H9 (cell line): ENCODE measurements around the gene PTPRC. TPM values are rescaled to one million over a fixed set of nuclear protein-coding genes. Genes with fewer than 3 reads are reported as not detected.

Experiments
- DNase-seq: peaks from one replicate; pipeline ENCODE4 v3.0.0-alpha.2; 2017
- H2AFZ ChIP-seq: one replicate; pipeline ENCODE4 v1.6.1; 2013; ENCODE audit warnings: mild to moderate bottlenecking, low read length, control low read depth, moderate library complexity
- H2AK5ac ChIP-seq: 2 replicates; pipeline ENCODE4 v1.6.1; 2013; ENCODE audit warnings: low read length, control low read depth, mixed read lengths; ENCODE audit not compliant: insufficient read length
- H2BK120ac ChIP-seq: one replicate; pipeline ENCODE4 v1.6.1; 2013; ENCODE audit warnings: low read depth, mild to moderate bottlenecking, low read length, control low read depth, inconsistent platforms; ENCODE audit not compliant: poor library complexity, severe bottlenecking
- H2BK12ac ChIP-seq: 2 replicates; pipeline ENCODE4 v1.6.1; 2013; ENCODE audit warnings: low read length, control low read depth, mixed read lengths, low read depth; ENCODE audit not compliant: insufficient read length
- H2BK15ac ChIP-seq: 2 replicates; pipeline ENCODE4 v1.6.1; 2013; ENCODE audit warnings: low read depth, low read length, control low read depth
- H2BK20ac ChIP-seq: one replicate; pipeline ENCODE4 v1.6.1; 2013; ENCODE audit warnings: low read depth, mild to moderate bottlenecking, low read length, control low read depth, inconsistent platforms; ENCODE audit not compliant: poor library complexity, severe bottlenecking
- H2BK5ac ChIP-seq: 2 replicates; pipeline ENCODE4 v1.6.1; 2013; ENCODE audit warnings: low read length, control low read depth, mixed read lengths; ENCODE audit not compliant: insufficient read length
- H3K14ac ChIP-seq: 2 replicates; pipeline ENCODE4 v1.6.1; 2013; ENCODE audit warnings: low read length, control low read depth; ENCODE audit not compliant: insufficient read depth
- H3K18ac ChIP-seq: 2 replicates; pipeline ENCODE4 v1.6.1; 2013; ENCODE audit warnings: low read depth, mild to moderate bottlenecking, mixed read lengths, low read length, control low read depth; ENCODE audit not compliant: insufficient read length
- H3K23ac ChIP-seq: 2 replicates; pipeline ENCODE4 v1.6.1; 2013; ENCODE audit warnings: low read length, control low read depth, mixed read lengths, low read depth; ENCODE audit not compliant: insufficient read length
- H3K23me2 ChIP-seq: 2 replicates; pipeline ENCODE4 v1.6.1; 2013; ENCODE audit warnings: low read depth, mild to moderate bottlenecking, mixed read lengths, low read length, control low read depth; ENCODE audit not compliant: insufficient read length, poor library complexity, severe bottlenecking
- H3K27ac ChIP-seq: 2 replicates; pipeline ENCODE4 v1.5.1; 2013; ENCODE audit warnings: low read length, control low read depth, mixed read lengths, low read depth; ENCODE audit not compliant: insufficient read length
- H3K27me3 ChIP-seq: 2 replicates; pipeline ENCODE4 v1.6.1; 2013; ENCODE audit warnings: low read length, control low read depth, inconsistent platforms; ENCODE audit not compliant: insufficient read depth
- H3K4ac ChIP-seq: 2 replicates; pipeline ENCODE4 v1.6.1; 2013; ENCODE audit warnings: low read depth, mild to moderate bottlenecking, control low read depth, inconsistent platforms, low read length, moderate library complexity
- H3K4me1 ChIP-seq: 2 replicates; pipeline ENCODE4 v1.6.1; 2013; ENCODE audit warnings: low read length, control low read depth, inconsistent platforms; ENCODE audit not compliant: insufficient read depth
- H3K4me2 ChIP-seq: 2 replicates; pipeline ENCODE4 v1.6.1; 2013; ENCODE audit warnings: low read length, control low read depth, mixed read lengths; ENCODE audit not compliant: insufficient read length, insufficient read depth
- H3K56ac ChIP-seq: 2 replicates; pipeline ENCODE4 v1.6.1; 2013; ENCODE audit warnings: low read depth, mild to moderate bottlenecking, mixed read lengths, low read length, control low read depth; ENCODE audit not compliant: insufficient read length
- H3K79me1 ChIP-seq: 2 replicates; pipeline ENCODE4 v1.6.1; 2013; ENCODE audit warnings: low read depth, mild to moderate bottlenecking, moderate library complexity, low read length, control low read depth, inconsistent platforms; ENCODE audit not compliant: insufficient read depth, poor library complexity, severe bottlenecking
- H3K79me2 ChIP-seq: 2 replicates; pipeline ENCODE4 v1.6.1; 2013; ENCODE audit warnings: low read length, control low read depth, inconsistent platforms; ENCODE audit not compliant: insufficient read depth
- H3K9ac ChIP-seq: 2 replicates; pipeline ENCODE4 v1.6.1; 2013; ENCODE audit warnings: low read length, control low read depth, mixed read lengths; ENCODE audit not compliant: insufficient read length; ENCODE audit errors: extremely low read depth
- H3K9me3 ChIP-seq: one replicate; pipeline ENCODE4 v1.6.1; 2013; ENCODE audit warnings: low read depth, low read length, inconsistent platforms; ENCODE audit not compliant: control insufficient read depth
- H3T11ph ChIP-seq: one replicate; pipeline ENCODE4 v1.6.1; 2013; ENCODE audit warnings: mild to moderate bottlenecking, low read length, control low read depth, inconsistent platforms
- H4K20me1 ChIP-seq: one replicate; pipeline ENCODE4 v1.6.1; 2013; ENCODE audit not compliant: control insufficient read depth, insufficient read length, insufficient read depth
- H4K5ac ChIP-seq: 2 replicates; pipeline ENCODE4 v1.6.1; 2013; ENCODE audit warnings: low read depth, mild to moderate bottlenecking, mixed read lengths, low read length, control low read depth; ENCODE audit not compliant: insufficient read length
- H4K8ac ChIP-seq: replicated peaks from 2 replicates; pipeline ENCODE4 v1.6.1; 2013; ENCODE audit warnings: low read length, control low read depth, mixed read lengths, low read depth; ENCODE audit not compliant: insufficient read length
- H4K91ac ChIP-seq: 2 replicates; pipeline ENCODE4 v1.6.1; 2013; ENCODE audit warnings: low read depth, mild to moderate bottlenecking, moderate library complexity, mixed read lengths, low read length, control low read depth; ENCODE audit not compliant: insufficient read length
- H3K27ac Mint-ChIP-seq, 3 experiments: 2 replicates in 2 of 3; 3 replicates in 1 of 3; pipeline ENCODE4 v1.8.0; 2020 to 2021; ENCODE audit warnings: mixed read lengths in 3 of 3, mild to moderate bottlenecking in 1 of 3, moderate library complexity in 1 of 3
- H3K27me3 Mint-ChIP-seq: 2 replicates; pipeline ENCODE4 v1.8.0; 2021; ENCODE audit warnings: low read depth, mild to moderate bottlenecking, moderate library complexity, mixed read lengths
- H3K36me3 Mint-ChIP-seq, 3 experiments: 2 replicates in 2 of 3; 3 replicates in 1 of 3; pipeline ENCODE4 v1.8.0; 2020 to 2021; ENCODE audit warnings: low read depth in 3 of 3, mixed read lengths in 3 of 3; ENCODE audit not compliant: insufficient read depth in 1 of 3
- H3K4me1 Mint-ChIP-seq, 2 experiments: 2 replicates each; pipeline ENCODE4 v1.8.0; 2020; ENCODE audit warnings: mixed read lengths in 2 of 2
- H3K4me3 Mint-ChIP-seq, 2 experiments: 2 replicates in 1 of 2; 3 replicates in 1 of 2; pipeline ENCODE4 v1.8.0; 2020 to 2021; ENCODE audit warnings: mild to moderate bottlenecking in 2 of 2, mixed read lengths in 2 of 2, moderate library complexity in 1 of 2
- H3K9me3 Mint-ChIP-seq, 2 experiments: 2 replicates in 1 of 2; 3 replicates in 1 of 2; pipeline ENCODE4 v1.8.0; 2020; ENCODE audit warnings: mild to moderate bottlenecking in 2 of 2, mixed read lengths in 2 of 2, moderate library complexity in 1 of 2
- WGBS: extraction: QIAGEN DNeasy Blood & Tissue Kit; methylation state at CpG from one replicate; pipeline ENCODE4 v1.1.7; 2013; ENCODE audit warnings: missing lambda C conversion rate, low lambda C conversion rate, mixed read lengths; ENCODE audit not compliant: insufficient read length; ENCODE audit errors: extremely low coverage; 5-methylcytosine and 5-hydroxymethylcytosine counted together
- total RNA-seq: library from RNA; stranded (reverse); gene quantifications from 2 replicates; pipeline ENCODE4 v1.2.1, GENCODE V29; 2021
- TF ChIP-seq, protein P1 (sequence below): fragments of 200-600 bp; sonication (generic); conservative IDR thresholded peaks from 3 replicates; pipeline ENCODE4 v1.8.0; 2021; ENCODE audit warnings: antibody characterized with exemption, mild to moderate bottlenecking

Gene PTPRC
- total RNA-seq, 1 experiment from 2014 or later, result not detected

DNA sequence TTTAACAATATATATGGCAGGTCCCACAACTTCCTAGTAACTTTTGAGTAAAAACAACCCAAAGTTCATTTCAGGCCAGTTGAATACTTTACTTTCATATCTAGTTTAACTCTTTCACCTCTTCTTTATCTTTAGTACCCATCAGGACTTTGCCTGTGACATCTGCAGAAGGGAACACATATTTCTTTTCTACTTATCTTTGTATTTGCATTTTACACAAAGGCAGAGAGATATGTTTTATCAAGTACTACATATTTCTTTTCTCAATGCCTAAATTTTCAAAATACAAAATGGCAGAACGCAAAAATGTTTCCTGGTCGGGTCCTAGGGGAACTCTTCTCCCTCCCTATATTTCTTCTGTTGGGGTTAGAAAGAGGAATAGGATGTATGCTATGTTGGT lies 6.8 kb upstream of the PTPRC start:
- Mint-ChIP-seq H3K27ac (no peak overlapping the region), H3K36me3 (no peaks in the 10 kb centered on the region), H3K27me3 (no peaks in the 10 kb centered on the region), H3K4me1 (no peaks in the 10 kb centered on the region), H3K4me3 (no peak overlapping the region), H3K9me3 (no peaks in the 10 kb centered on the region)
- H2BK20ac ChIP-seq, result no peak overlapping the region
- no peaks in the 10 kb centered on the region; the same call in 1 of the 2 replicates for H3K79me2 ChIP-seq
- H2BK15ac ChIP-seq, result no peak overlapping the region
- no peak overlapping the region for H3K56ac ChIP-seq
- H3T11ph ChIP-seq, result no peak overlapping the region
- H3K18ac ChIP-seq, result no peak overlapping the region
- no peaks in the 10 kb centered on the region for H3K23me2 ChIP-seq
- no peak for DNase-seq
- no peaks in the 10 kb centered on the region for H3K9me3 ChIP-seq
- no peak overlapping the region for H3K14ac ChIP-seq
- no CpG with 5 or more reads among the region's 2 CpGs for WGBS
- H4K91ac ChIP-seq, result no peak overlapping the region
- no peak overlapping the region for H2BK12ac ChIP-seq
- H2AK5ac ChIP-seq, result no peak overlapping the region
- no peak overlapping the region for H4K8ac ChIP-seq
- H3K79me1 ChIP-seq, result no peaks in the 10 kb centered on the region
- H2BK120ac ChIP-seq, result no peak overlapping the region
- H3K4me2 ChIP-seq, result no peak overlapping the region
- no peaks in the 10 kb centered on the region for H4K20me1 ChIP-seq
- no peak overlapping the region for H2AFZ ChIP-seq
- no peak overlapping the region for H3K9ac ChIP-seq
- no peak overlapping the region for H3K23ac ChIP-seq
- TF ChIP-seq, protein P1, sequence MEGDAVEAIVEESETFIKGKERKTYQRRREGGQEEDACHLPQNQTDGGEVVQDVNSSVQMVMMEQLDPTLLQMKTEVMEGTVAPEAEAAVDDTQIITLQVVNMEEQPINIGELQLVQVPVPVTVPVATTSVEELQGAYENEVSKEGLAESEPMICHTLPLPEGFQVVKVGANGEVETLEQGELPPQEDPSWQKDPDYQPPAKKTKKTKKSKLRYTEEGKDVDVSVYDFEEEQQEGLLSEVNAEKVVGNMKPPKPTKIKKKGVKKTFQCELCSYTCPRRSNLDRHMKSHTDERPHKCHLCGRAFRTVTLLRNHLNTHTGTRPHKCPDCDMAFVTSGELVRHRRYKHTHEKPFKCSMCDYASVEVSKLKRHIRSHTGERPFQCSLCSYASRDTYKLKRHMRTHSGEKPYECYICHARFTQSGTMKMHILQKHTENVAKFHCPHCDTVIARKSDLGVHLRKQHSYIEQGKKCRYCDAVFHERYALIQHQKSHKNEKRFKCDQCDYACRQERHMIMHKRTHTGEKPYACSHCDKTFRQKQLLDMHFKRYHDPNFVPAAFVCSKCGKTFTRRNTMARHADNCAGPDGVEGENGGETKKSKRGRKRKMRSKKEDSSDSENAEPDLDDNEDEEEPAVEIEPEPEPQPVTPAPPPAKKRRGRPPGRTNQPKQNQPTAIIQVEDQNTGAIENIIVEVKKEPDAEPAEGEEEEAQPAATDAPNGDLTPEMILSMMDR, result no peak
- H3K4ac ChIP-seq, result no peak overlapping the region
- H3K27me3 ChIP-seq, result no peaks in the 10 kb centered on the region
- H4K5ac ChIP-seq, result no peak overlapping the region
- H3K4me1 ChIP-seq, result no peaks in the 10 kb centered on the region
- H3K27ac ChIP-seq, result no peak overlapping the region
- no peak overlapping the region for H2BK5ac ChIP-seq
